H1 (cell line): ENCODE measurements around the gene PRKN. TPM values are rescaled to one million over a fixed set of nuclear protein-coding genes. Genes with fewer than 3 reads are reported as not detected.

Experiments used
- KDM1A ChIP-seq: fragments of 200-600, 300-600 bp; sonication (generic); IDR thresholded peaks from 2 replicates; pipeline ENCODE4 v1.7.1; 2016; ENCODE audit warnings: mild to moderate bottlenecking, low read length, borderline replicate concordance
- RXRA ChIP-seq: IDR thresholded peaks from 2 replicates; pipeline ENCODE4 v1.6.1; 2011; ENCODE audit warnings: low read depth, mild to moderate bottlenecking, low read length, moderate library complexity; ENCODE audit not compliant: insufficient read depth
- polyA plus RNA-seq, 7 experiments: library from polyadenylated mRNA; depleted of rRNA in 3 of 7; stranded (reverse) in 5 of 7; unstranded in 2 of 7; fragments of >200 nt in 5 of 7; fragments of 200-250 nt in 2 of 7; gene quantifications; 1 replicate in 5 of 7; 2 replicates in 1 of 7; 4 replicates in 1 of 7; pipeline versions ENCODE4 v1.2.1 to v1.2.3, GENCODE V29; 2011 to 2013; ENCODE audit warnings: missing spikeins in 2 of 7, mixed read lengths in 2 of 7
- total RNA-seq: library from RNA; stranded (reverse); fragmentation: NEBNext Ultra II Directional; extraction: Animal tissue kit (Norgen Biotek cat#: 25700); gene quantifications from 2 replicates; pipeline ENCODE4 v1.2.1, GENCODE V29; 2021

PRKN gene
- total and polyA plus RNA-seq, 2 of the 8 experiments (the other 6 are each of a cell fraction or from before 2014, with no cell fraction given): 0.13 to 0.29 TPM

GRCh38 chr6:162242915-162243314 lies 484.7 kb downstream of the PRKN start (continued):
- TF ChIP-seq RXRA: no peak
- no peak for TF ChIP-seq KDM1A
